ENCODE results near the gene CENPU.
A peak's percentile ranks its signal among the peaks of the same experiment; 100 is the strongest.
"Not testable (repeated sequence)": the region's sequence is repeated elsewhere in the genome, so short reads cannot be mapped to it uniquely, and the experiment has no call there.

CENPU gene

GRCh38 chr4:184662236-184662635 is 71.7 kb downstream of the CENPU start:
- peak; percentile 58 for FAIRE-seq

GRCh38 chr4:184660978-184661377 is 72.9 kb downstream of the CENPU start:
- FAIRE-seq, result no peak

GRCh38 chr4:184657820-184658219 is 76.1 kb downstream of the CENPU start:
- not testable (repeated sequence) for FAIRE-seq

GRCh38 chr4:184657144-184657543 is 76.8 kb downstream of the CENPU start:
- FAIRE-seq, result no peak

GRCh38 chr4:184655889-184656869 is 77.7 kb downstream of the CENPU start:
- no peak for FAIRE-seq

GRCh38 chr4:184653650-184654049 is 80.2 kb downstream of the CENPU start:
- FAIRE-seq, result no peak

- not testable (repeated sequence) for FAIRE-seq
Measured at GRCh38 chr4:184652681-184653080, 81.2 kb downstream of the CENPU start.

GRCh38 chr4:184651899-184652298 is 82.0 kb downstream of the CENPU start:
- FAIRE-seq, result no peak

GRCh38 chr4:184649971-184650855 is 83.7 kb downstream of the CENPU start:
- FAIRE-seq, result no peak

GRCh38 chr4:184649026-184649970 is 84.6 kb downstream of the CENPU start, which contains the start of the genes CASP3 and PRIMPOL:
Gene CASP3, minus strand, starts transcription at chr4:184649447. Its CDS starts 10,994 bp downstream, at chr4:184638453.
Gene PRIMPOL, plus strand, starts transcription at chr4:184649738. Its CDS starts 7,403 bp downstream, at chr4:184657141.
- FAIRE-seq, result no peak

- FAIRE-seq, result no peak
Measured at GRCh38 chr4:184648313-184649025, 85.4 kb downstream of the CENPU start.

- no peak for FAIRE-seq
Measured at GRCh38 chr4:184648054-184648312, 85.9 kb downstream of the CENPU start.

GRCh38 chr4:184647266-184648053 is 86.4 kb downstream of the CENPU start:
- FAIRE-seq, result no peak

GRCh38 chr4:184645904-184646610 is 87.8 kb downstream of the CENPU start:
- no peak for FAIRE-seq

- peak; percentile 99 for FAIRE-seq
Measured at GRCh38 chr4:184644553-184645307, 89.2 kb downstream of the CENPU start.
